HepG2 (cell line): ENCODE data around the gene SNAP29. TPM values are rescaled to one million over a fixed set of nuclear protein-coding genes. Genes with fewer than 3 reads are reported as not detected.

Source experiments
- ATAC-seq: fragments of 200-7000 bp; cut with Tn5 transposase; 3 replicates; pipeline ENCODE4 v1.9.1; 2020; ENCODE audit warnings: mild to moderate bottlenecking, moderate library complexity
- BruUV-seq: library from RNA; stranded (reverse); fragments of 400-500 nt; replicated peaks from 2 replicates; lab custom pipeline; 2021; lab: Mats Ljungman, UMichigan
- CTCF ChIA-PET: fragments of 300-600 bp; formaldehyde crosslinking; extraction: SDS; loops from one replicate; lab custom pipeline; 2021; ENCODE audit warnings: low total read pairs, inconsistent platforms, low intra/inter-chr PET ratio; lab: Yijun Ruan, JAX
- POLR2A ChIA-PET: fragments of 350-600 bp; sonication (Branson Sonifier 250); formaldehyde crosslinking; loops from one replicate; lab custom pipeline; 2020; ENCODE audit warnings: antibody characterized with exemption, inconsistent platforms; lab: Yijun Ruan, JAX
- DNase-seq: peaks from one replicate; pipeline ENCODE4 v3.0.0-alpha.2; 2015; ENCODE audit warnings: low spot score
- FAIRE-seq: peaks from 3 replicates; lab custom pipeline; 2011; peaks lifted over from hg19 to GRCh38; lab: Jason Lieb, UNC
- H2AFZ ChIP-seq: one replicate; pipeline ENCODE4 v1.6.1; 2011; ENCODE audit warnings: low read length, inconsistent platforms
- H3K27ac ChIP-seq: fragments of 300-600 bp; 3 replicates; pipeline ENCODE4 v1.8.0; 2011; ENCODE audit warnings: mixed run types, mild to moderate bottlenecking, mixed read lengths, low read length, inconsistent platforms; ENCODE audit not compliant: insufficient read depth; ENCODE audit errors: extremely low read length
- H3K27me3 ChIP-seq, 2 experiments: fragments of 200-600 bp in 1 of 2; 2 replicates in 1 of 2; 3 replicates in 1 of 2; pipeline versions ENCODE4 v1.6.0 to v1.8.0; 2011; ENCODE audit warnings: low read length in 2 of 2, mild to moderate bottlenecking in 2 of 2, moderate library complexity in 2 of 2, inconsistent platforms in 1 of 2; ENCODE audit not compliant: insufficient read depth in 2 of 2, control insufficient read depth in 1 of 2
- H3K36me3 ChIP-seq, 2 experiments: fragments of 200-600 bp in 1 of 2; replicated peaks in 1 of 2; 2 replicates in 1 of 2; 3 replicates in 1 of 2; pipeline versions ENCODE4 v1.5.1 to v1.8.0; 2011; ENCODE audit warnings: low read length in 2 of 2, inconsistent platforms in 1 of 2; ENCODE audit not compliant: insufficient read depth in 2 of 2, control insufficient read depth in 1 of 2
- H3K4me1 ChIP-seq: 2 replicates; pipeline ENCODE4 v1.5.1; 2012; ENCODE audit warnings: low read length, inconsistent platforms; ENCODE audit not compliant: insufficient read depth
- H3K4me2 ChIP-seq: 2 replicates; pipeline ENCODE4 v1.6.0; 2011; ENCODE audit warnings: low read depth, low read length, inconsistent platforms
- H3K4me3 ChIP-seq, 3 experiments: fragments of 200-600 bp in 1 of 3; sonication (generic), shearing (Covaris generic) in 1 of 3; replicated peaks in 1 of 3; 2 replicates each; pipeline ENCODE4 v1.5.1; 2011 to 2016; ENCODE audit warnings: low read length in 3 of 3, inconsistent platforms in 2 of 3, low read depth in 2 of 3, mild to moderate bottlenecking in 2 of 3, control low read depth in 1 of 3, mixed read lengths in 1 of 3; ENCODE audit not compliant: insufficient read depth in 1 of 3
- H3K79me2 ChIP-seq: one replicate; pipeline ENCODE4 v1.6.1; 2011; ENCODE audit warnings: low read length, inconsistent platforms; ENCODE audit not compliant: insufficient read depth
- H3K9ac ChIP-seq: 2 replicates; pipeline ENCODE4 v1.6.0; 2011; ENCODE audit warnings: mild to moderate bottlenecking, low read depth, low read length, inconsistent platforms; ENCODE audit not compliant: insufficient read depth
- H3K9me3 ChIP-seq: 2 replicates; pipeline ENCODE4 v1.5.1; 2012; ENCODE audit warnings: mild to moderate bottlenecking, low read length
- H4K20me1 ChIP-seq: 2 replicates; pipeline ENCODE4 v1.6.0; 2011; ENCODE audit warnings: inconsistent platforms, mild to moderate bottlenecking, low read length, moderate library complexity; ENCODE audit not compliant: insufficient read depth
- FLYWCH1 ChIP-seq: sonication (generic); formaldehyde crosslinking; IDR thresholded peaks from 2 replicates; pipeline ENCODE4 v1.8.1; 2023; ENCODE audit warnings: mild to moderate bottlenecking, missing genetic modification reagents
- GFI1 ChIP-seq: sonication (generic); formaldehyde crosslinking; IDR thresholded peaks from 2 replicates; pipeline ENCODE4 v1.5.0; 2020; ENCODE audit warnings: missing genetic modification reagents, mild to moderate bottlenecking, borderline replicate concordance
- GZF1 ChIP-seq: sonication (generic); formaldehyde crosslinking; IDR thresholded peaks from 2 replicates; pipeline ENCODE4 v1.5.1; 2020; ENCODE audit warnings: mild to moderate bottlenecking, missing genetic modification reagents
- MZF1 ChIP-seq: sonication (generic); formaldehyde crosslinking; IDR thresholded peaks from 2 replicates; pipeline ENCODE4 v1.8.1; 2023; ENCODE audit warnings: mild to moderate bottlenecking, missing genetic modification reagents, borderline replicate concordance
- PBX2 ChIP-seq: IDR thresholded peaks from 2 replicates; pipeline ENCODE4 v1.6.1; 2016; ENCODE audit warnings: control low read depth
- SMAD1 ChIP-seq: sonication (generic); formaldehyde crosslinking; IDR thresholded peaks from 2 replicates; pipeline ENCODE4 v1.4.0; 2020; ENCODE audit warnings: missing genetic modification reagents, low read depth, mild to moderate bottlenecking, borderline replicate concordance
- ZNF34 ChIP-seq: sonication (generic); formaldehyde crosslinking; IDR thresholded peaks from 2 replicates; pipeline ENCODE4 v1.4.0; 2020; ENCODE audit warnings: mild to moderate bottlenecking, missing genetic modification reagents, borderline replicate concordance
- ZNF432 ChIP-seq: sonication (generic); formaldehyde crosslinking; IDR thresholded peaks from 2 replicates; pipeline ENCODE4 v1.5.0; 2020; ENCODE audit warnings: missing genetic modification reagents, mild to moderate bottlenecking, borderline replicate concordance
- ZNF576 ChIP-seq: sonication (generic); formaldehyde crosslinking; IDR thresholded peaks from 2 replicates; pipeline ENCODE4 v1.4.0; 2020; ENCODE audit warnings: mild to moderate bottlenecking, missing genetic modification reagents
- ZNF646 ChIP-seq: sonication (generic); formaldehyde crosslinking; IDR thresholded peaks from 2 replicates; pipeline ENCODE4 v1.9.0; 2021; ENCODE audit warnings: mild to moderate bottlenecking, missing genetic modification reagents
- ZNF879 ChIP-seq: sonication (generic); formaldehyde crosslinking; IDR thresholded peaks from 2 replicates; pipeline ENCODE4 v1.8.1; 2023; ENCODE audit warnings: missing genetic modification reagents
- ZSCAN5A ChIP-seq: sonication (generic); formaldehyde crosslinking; IDR thresholded peaks from 2 replicates; pipeline ENCODE4 v1.8.0; 2022; ENCODE audit warnings: mild to moderate bottlenecking, missing genetic modification reagents, borderline replicate concordance
- WGBS: methylation state at CpG from one replicate; pipeline ENCODE4 v1.1.6; 2017; ENCODE audit warnings: low lambda C conversion rate; 5-methylcytosine and 5-hydroxymethylcytosine counted together
- in situ Hi-C: cut with HindIII; loops from 2 replicates; pipeline ENCODE4 v1.10.0; 2017; ENCODE audit warnings: low pct_unique_long_range_greater_than_20kb; ENCODE audit not compliant: extremely low pct_ligation_motif_present
- intact Hi-C: fragments of 100-400 bp; cut with micrococcal nuclease; formaldehyde crosslinking; loops from one replicate; pipeline ENCODE4 v1.10.0; 2022; ENCODE audit not compliant: unreplicated experiment
- polyA plus RNA-seq, 8 experiments: library from polyadenylated mRNA; depleted of rRNA in 3 of 8; stranded (reverse) in 7 of 8; unstranded in 1 of 8; fragments of >200 nt; fragmentation: Illumina TruSeq in 4 of 8; extraction: Trizol in 4 of 8; gene quantifications; 2 replicates each; pipeline versions ENCODE4 v1.2.1 to v1.2.3, GENCODE V29; 2011 to 2016; ENCODE audit warnings: low read depth in 4 of 8, missing spikeins in 1 of 8, mixed read lengths in 1 of 8; ENCODE audit not compliant: insufficient read depth in 1 of 8
- total RNA-seq, 5 experiments: library from RNA; depleted of rRNA; stranded (reverse); fragments of >200 nt; fragmentation: Illumina TruSeq; extraction: Trizol; gene quantifications; 2 replicates each; pipeline ENCODE4 v1.2.3, GENCODE V29; 2016; ENCODE audit warnings: low read depth in 1 of 5
- TF ChIP-seq, protein P1 (sequence below): sonication (generic); formaldehyde crosslinking; IDR thresholded peaks from 2 replicates; pipeline ENCODE4 v1.4.0; 2020; ENCODE audit warnings: missing genetic modification reagents

SNAP29 gene
- total and polyA plus RNA-seq, 2 of the 13 experiments (the other 11 are each of a cell fraction or from before 2014, with no cell fraction given), result 12.3 to 30.7 TPM

GRCh38 chr22:20890975-20891374 is 32.2 kb downstream of the SNAP29 start:
- no TSS peak for BruUV-seq
- CTCF ChIA-PET, result no interaction called here
- POLR2A ChIA-PET, result no interaction called here
- in situ Hi-C loops (no loop called here), intact Hi-C loops (no loop called here)
- 97% methylated on average over 6 of the region's 6 CpGs for WGBS
- Histone ChIP-seq H3K79me2 (no peaks in the 10 kb centered on the region), H3K4me3 (no peak overlapping the region), H3K27me3 (no peaks in the 10 kb centered on the region), H2AFZ (no peak overlapping the region), H3K9me3 (no peaks in the 10 kb centered on the region), H3K36me3 (peaks cover 4 to 22% of the 10 kb centered on the region in 2 experiments), H3K4me2 (no peak overlapping the region), H3K27ac (no peak overlapping the region), H3K4me1 (peaks cover 5% of the 10 kb centered on the region), H4K20me1 (no peaks in the 10 kb centered on the region), H3K9ac (no peak overlapping the region)
- ATAC-seq (no peak), DNase-seq (no peak), FAIRE-seq (no peak)
- TF ChIP-seq MZF1, result no peak
- TF ChIP-seq ZNF576 (CRISPR knock-in tag), result no peak
- no peak for TF ChIP-seq ZNF432 (CRISPR knock-in tag)
- TF ChIP-seq ZNF34, result no peak
- TF ChIP-seq, protein P1, sequence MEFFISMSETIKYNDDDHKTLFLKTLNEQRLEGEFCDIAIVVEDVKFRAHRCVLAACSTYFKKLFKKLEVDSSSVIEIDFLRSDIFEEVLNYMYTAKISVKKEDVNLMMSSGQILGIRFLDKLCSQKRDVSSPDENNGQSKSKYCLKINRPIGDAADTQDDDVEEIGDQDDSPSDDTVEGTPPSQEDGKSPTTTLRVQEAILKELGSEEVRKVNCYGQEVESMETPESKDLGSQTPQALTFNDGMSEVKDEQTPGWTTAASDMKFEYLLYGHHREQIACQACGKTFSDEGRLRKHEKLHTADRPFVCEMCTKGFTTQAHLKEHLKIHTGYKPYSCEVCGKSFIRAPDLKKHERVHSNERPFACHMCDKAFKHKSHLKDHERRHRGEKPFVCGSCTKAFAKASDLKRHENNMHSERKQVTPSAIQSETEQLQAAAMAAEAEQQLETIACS (CRISPR knock-in tag), result no peak
- TF ChIP-seq PBX2 (CRISPR knock-in tag), result no peak
- no peak for TF ChIP-seq FLYWCH1
- no peak for TF ChIP-seq ZSCAN5A (CRISPR knock-in tag)
- no peak for TF ChIP-seq ZNF879 (CRISPR knock-in tag)
- TF ChIP-seq GZF1 (CRISPR knock-in tag), result no peak
- no peak for TF ChIP-seq ZNF646 (CRISPR knock-in tag)
- no peak for TF ChIP-seq SMAD1
- no peak for TF ChIP-seq GFI1 (CRISPR knock-in tag)
